H9 (cell line): ENCODE results near the gene MYO5B. TPM values are rescaled to one million over a fixed set of nuclear protein-coding genes. Genes with fewer than 3 reads are reported as not detected.

Experiments
- DNase-seq: peaks from one replicate; pipeline ENCODE4 v3.0.0-alpha.2; 2017
- H2AFZ ChIP-seq: one replicate; pipeline ENCODE4 v1.6.1; 2013; ENCODE audit warnings: mild to moderate bottlenecking, low read length, control low read depth, moderate library complexity
- H2AK5ac ChIP-seq: 2 replicates; pipeline ENCODE4 v1.6.1; 2013; ENCODE audit warnings: low read length, control low read depth, mixed read lengths; ENCODE audit not compliant: insufficient read length
- H2BK120ac ChIP-seq: one replicate; pipeline ENCODE4 v1.6.1; 2013; ENCODE audit warnings: low read depth, mild to moderate bottlenecking, low read length, control low read depth, inconsistent platforms; ENCODE audit not compliant: poor library complexity, severe bottlenecking
- H2BK12ac ChIP-seq: 2 replicates; pipeline ENCODE4 v1.6.1; 2013; ENCODE audit warnings: low read length, control low read depth, mixed read lengths, low read depth; ENCODE audit not compliant: insufficient read length
- H2BK15ac ChIP-seq: 2 replicates; pipeline ENCODE4 v1.6.1; 2013; ENCODE audit warnings: low read depth, low read length, control low read depth
- H2BK20ac ChIP-seq: one replicate; pipeline ENCODE4 v1.6.1; 2013; ENCODE audit warnings: low read depth, mild to moderate bottlenecking, low read length, control low read depth, inconsistent platforms; ENCODE audit not compliant: poor library complexity, severe bottlenecking
- H2BK5ac ChIP-seq: 2 replicates; pipeline ENCODE4 v1.6.1; 2013; ENCODE audit warnings: low read length, control low read depth, mixed read lengths; ENCODE audit not compliant: insufficient read length
- H3K14ac ChIP-seq: 2 replicates; pipeline ENCODE4 v1.6.1; 2013; ENCODE audit warnings: low read length, control low read depth; ENCODE audit not compliant: insufficient read depth
- H3K18ac ChIP-seq: 2 replicates; pipeline ENCODE4 v1.6.1; 2013; ENCODE audit warnings: low read depth, mild to moderate bottlenecking, mixed read lengths, low read length, control low read depth; ENCODE audit not compliant: insufficient read length
- H3K23ac ChIP-seq: 2 replicates; pipeline ENCODE4 v1.6.1; 2013; ENCODE audit warnings: low read length, control low read depth, mixed read lengths, low read depth; ENCODE audit not compliant: insufficient read length
- H3K23me2 ChIP-seq: 2 replicates; pipeline ENCODE4 v1.6.1; 2013; ENCODE audit warnings: low read depth, mild to moderate bottlenecking, mixed read lengths, low read length, control low read depth; ENCODE audit not compliant: insufficient read length, poor library complexity, severe bottlenecking
- H3K27ac ChIP-seq: 2 replicates; pipeline ENCODE4 v1.5.1; 2013; ENCODE audit warnings: low read length, control low read depth, mixed read lengths, low read depth; ENCODE audit not compliant: insufficient read length
- H3K27me3 ChIP-seq: 2 replicates; pipeline ENCODE4 v1.6.1; 2013; ENCODE audit warnings: low read length, control low read depth, inconsistent platforms; ENCODE audit not compliant: insufficient read depth
- H3K4ac ChIP-seq: 2 replicates; pipeline ENCODE4 v1.6.1; 2013; ENCODE audit warnings: low read depth, mild to moderate bottlenecking, control low read depth, inconsistent platforms, low read length, moderate library complexity
- H3K4me1 ChIP-seq: 2 replicates; pipeline ENCODE4 v1.6.1; 2013; ENCODE audit warnings: low read length, control low read depth, inconsistent platforms; ENCODE audit not compliant: insufficient read depth
- H3K4me2 ChIP-seq: 2 replicates; pipeline ENCODE4 v1.6.1; 2013; ENCODE audit warnings: low read length, control low read depth, mixed read lengths; ENCODE audit not compliant: insufficient read length, insufficient read depth
- H3K56ac ChIP-seq: 2 replicates; pipeline ENCODE4 v1.6.1; 2013; ENCODE audit warnings: low read depth, mild to moderate bottlenecking, mixed read lengths, low read length, control low read depth; ENCODE audit not compliant: insufficient read length
- H3K79me1 ChIP-seq: 2 replicates; pipeline ENCODE4 v1.6.1; 2013; ENCODE audit warnings: low read depth, mild to moderate bottlenecking, moderate library complexity, low read length, control low read depth, inconsistent platforms; ENCODE audit not compliant: insufficient read depth, poor library complexity, severe bottlenecking
- H3K79me2 ChIP-seq: 2 replicates; pipeline ENCODE4 v1.6.1; 2013; ENCODE audit warnings: low read length, control low read depth, inconsistent platforms; ENCODE audit not compliant: insufficient read depth
- H3K9ac ChIP-seq: 2 replicates; pipeline ENCODE4 v1.6.1; 2013; ENCODE audit warnings: low read length, control low read depth, mixed read lengths; ENCODE audit not compliant: insufficient read length; ENCODE audit errors: extremely low read depth
- H3K9me3 ChIP-seq: one replicate; pipeline ENCODE4 v1.6.1; 2013; ENCODE audit warnings: low read depth, low read length, inconsistent platforms; ENCODE audit not compliant: control insufficient read depth
- H3T11ph ChIP-seq: one replicate; pipeline ENCODE4 v1.6.1; 2013; ENCODE audit warnings: mild to moderate bottlenecking, low read length, control low read depth, inconsistent platforms
- H4K20me1 ChIP-seq: one replicate; pipeline ENCODE4 v1.6.1; 2013; ENCODE audit not compliant: control insufficient read depth, insufficient read length, insufficient read depth
- H4K5ac ChIP-seq: 2 replicates; pipeline ENCODE4 v1.6.1; 2013; ENCODE audit warnings: low read depth, mild to moderate bottlenecking, mixed read lengths, low read length, control low read depth; ENCODE audit not compliant: insufficient read length
- H4K8ac ChIP-seq: replicated peaks from 2 replicates; pipeline ENCODE4 v1.6.1; 2013; ENCODE audit warnings: low read length, control low read depth, mixed read lengths, low read depth; ENCODE audit not compliant: insufficient read length
- H4K91ac ChIP-seq: 2 replicates; pipeline ENCODE4 v1.6.1; 2013; ENCODE audit warnings: low read depth, mild to moderate bottlenecking, moderate library complexity, mixed read lengths, low read length, control low read depth; ENCODE audit not compliant: insufficient read length
- H3K27ac Mint-ChIP-seq, 3 experiments: 2 replicates in 2 of 3; 3 replicates in 1 of 3; pipeline ENCODE4 v1.8.0; 2020 to 2021; ENCODE audit warnings: mixed read lengths in 3 of 3, mild to moderate bottlenecking in 1 of 3, moderate library complexity in 1 of 3
- H3K27me3 Mint-ChIP-seq: 2 replicates; pipeline ENCODE4 v1.8.0; 2021; ENCODE audit warnings: low read depth, mild to moderate bottlenecking, moderate library complexity, mixed read lengths
- H3K36me3 Mint-ChIP-seq, 3 experiments: 2 replicates in 2 of 3; 3 replicates in 1 of 3; pipeline ENCODE4 v1.8.0; 2020 to 2021; ENCODE audit warnings: low read depth in 3 of 3, mixed read lengths in 3 of 3; ENCODE audit not compliant: insufficient read depth in 1 of 3
- H3K4me1 Mint-ChIP-seq, 2 experiments: 2 replicates each; pipeline ENCODE4 v1.8.0; 2020; ENCODE audit warnings: mixed read lengths in 2 of 2
- H3K4me3 Mint-ChIP-seq, 2 experiments: 2 replicates in 1 of 2; 3 replicates in 1 of 2; pipeline ENCODE4 v1.8.0; 2020 to 2021; ENCODE audit warnings: mild to moderate bottlenecking in 2 of 2, mixed read lengths in 2 of 2, moderate library complexity in 1 of 2
- H3K9me3 Mint-ChIP-seq, 2 experiments: 2 replicates in 1 of 2; 3 replicates in 1 of 2; pipeline ENCODE4 v1.8.0; 2020; ENCODE audit warnings: mild to moderate bottlenecking in 2 of 2, mixed read lengths in 2 of 2, moderate library complexity in 1 of 2
- WGBS: extraction: QIAGEN DNeasy Blood & Tissue Kit; methylation state at CpG from one replicate; pipeline ENCODE4 v1.1.7; 2013; ENCODE audit warnings: missing lambda C conversion rate, low lambda C conversion rate, mixed read lengths; ENCODE audit not compliant: insufficient read length; ENCODE audit errors: extremely low coverage; 5-methylcytosine and 5-hydroxymethylcytosine counted together
- total RNA-seq: library from RNA; stranded (reverse); gene quantifications from 2 replicates; pipeline ENCODE4 v1.2.1, GENCODE V29; 2021
- TF ChIP-seq, protein P1 (sequence below): fragments of 200-600 bp; sonication (generic); conservative IDR thresholded peaks from 3 replicates; pipeline ENCODE4 v1.8.0; 2021; ENCODE audit warnings: antibody characterized with exemption, mild to moderate bottlenecking

Gene MYO5B
- total RNA-seq, 1 experiment from 2014 or later: 9.3 TPM

DNA sequence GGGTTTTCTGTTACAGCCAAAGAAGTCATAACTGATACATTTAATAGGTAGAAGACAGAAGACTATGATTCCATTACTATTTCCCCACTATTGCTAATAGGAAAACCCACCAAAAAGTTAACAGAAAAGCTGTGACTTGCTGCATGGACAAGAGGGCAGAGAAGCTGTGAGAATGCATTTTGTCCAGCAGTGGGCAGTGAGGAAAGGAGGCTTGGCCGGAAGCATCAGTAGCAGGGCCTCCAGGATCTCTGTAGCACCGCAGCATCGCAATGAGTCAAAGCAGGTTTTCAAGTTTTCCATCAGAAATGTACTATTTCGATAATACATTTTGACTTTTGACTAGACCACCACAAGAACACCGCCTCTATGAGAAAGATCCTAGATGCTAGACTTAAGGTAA is 24.9 kb downstream of the MYO5B start:
- Histone ChIP-seq H3K9me3 (no peaks in the 10 kb centered on the region), H3K23ac (no peak overlapping the region), H3K56ac (no peak overlapping the region), H3T11ph (no peak overlapping the region), H2AK5ac (no peak overlapping the region), H3K79me1 (no peaks in the 10 kb centered on the region), H4K91ac (no peak overlapping the region), H4K8ac (no peak overlapping the region), H3K27me3 (no peaks in the 10 kb centered on the region), H3K9ac (no peak overlapping the region), H2AFZ (no peak overlapping the region), H3K27ac (no peak overlapping the region), H3K18ac (no peak overlapping the region), H3K79me2 (no peaks in the 10 kb centered on the region), H3K4me1 (no peaks in the 10 kb centered on the region), H3K23me2 (no peaks in the 10 kb centered on the region), H4K20me1 (no peaks in the 10 kb centered on the region), H2BK15ac (no peak overlapping the region), H3K14ac (no peak overlapping the region), H2BK12ac (no peak overlapping the region), H2BK120ac (no peak overlapping the region), H4K5ac (no peak overlapping the region), H2BK5ac (no peak overlapping the region), H3K4ac (no peak overlapping the region), H2BK20ac (no peak overlapping the region), H3K4me2 (no peak overlapping the region)
- no peak for DNase-seq
- Mint-ChIP-seq H3K36me3 (no peaks in the 10 kb centered on the region), H3K4me1 (peaks cover 0 to 3% of the 10 kb centered on the region in 2 experiments; a peak in 1 of 4 replicates), H3K27me3 (peaks cover 2% of the 10 kb centered on the region; the same call in 1 of the 2 replicates), H3K27ac (no peak overlapping the region), H3K4me3 (no peak overlapping the region), H3K9me3 (no peaks in the 10 kb centered on the region)
- TF ChIP-seq, protein P1, sequence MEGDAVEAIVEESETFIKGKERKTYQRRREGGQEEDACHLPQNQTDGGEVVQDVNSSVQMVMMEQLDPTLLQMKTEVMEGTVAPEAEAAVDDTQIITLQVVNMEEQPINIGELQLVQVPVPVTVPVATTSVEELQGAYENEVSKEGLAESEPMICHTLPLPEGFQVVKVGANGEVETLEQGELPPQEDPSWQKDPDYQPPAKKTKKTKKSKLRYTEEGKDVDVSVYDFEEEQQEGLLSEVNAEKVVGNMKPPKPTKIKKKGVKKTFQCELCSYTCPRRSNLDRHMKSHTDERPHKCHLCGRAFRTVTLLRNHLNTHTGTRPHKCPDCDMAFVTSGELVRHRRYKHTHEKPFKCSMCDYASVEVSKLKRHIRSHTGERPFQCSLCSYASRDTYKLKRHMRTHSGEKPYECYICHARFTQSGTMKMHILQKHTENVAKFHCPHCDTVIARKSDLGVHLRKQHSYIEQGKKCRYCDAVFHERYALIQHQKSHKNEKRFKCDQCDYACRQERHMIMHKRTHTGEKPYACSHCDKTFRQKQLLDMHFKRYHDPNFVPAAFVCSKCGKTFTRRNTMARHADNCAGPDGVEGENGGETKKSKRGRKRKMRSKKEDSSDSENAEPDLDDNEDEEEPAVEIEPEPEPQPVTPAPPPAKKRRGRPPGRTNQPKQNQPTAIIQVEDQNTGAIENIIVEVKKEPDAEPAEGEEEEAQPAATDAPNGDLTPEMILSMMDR: no peak; the same call in 2 of the 3 replicates
- WGBS: no CpG with 5 or more reads among the region's 5 CpGs
